Muscle of leg (tissue), 11 donors: ENCODE data around the gene SLC35E4. TPM values are rescaled to one million over a fixed set of nuclear protein-coding genes. Genes with fewer than 3 reads are reported as not detected.
A peak's percentile ranks its signal among the peaks of the same experiment; 100 is the strongest.

ENCODE experiments used
- DNase-seq: peaks from one replicate; pipeline ENCODE4 v3.0.0; 2013
- H3K27ac ChIP-seq: one replicate; pipeline ENCODE4 v1.5.1; 2013; ENCODE audit warnings: mild to moderate bottlenecking, low read length, control low read depth
- H3K27me3 ChIP-seq: one replicate; pipeline ENCODE4 v1.6.1; 2013; ENCODE audit warnings: low read length; ENCODE audit not compliant: control insufficient read depth, insufficient read depth
- H3K36me3 ChIP-seq: one replicate; pipeline ENCODE4 v1.6.1; 2013; ENCODE audit warnings: low read length; ENCODE audit not compliant: control insufficient read depth, insufficient read depth
- H3K4me1 ChIP-seq: one replicate; pipeline ENCODE4 v1.6.1; 2013; ENCODE audit warnings: low read length; ENCODE audit not compliant: control insufficient read depth, insufficient read depth
- H3K4me3 ChIP-seq: one replicate; pipeline ENCODE4 v1.5.1; 2013; ENCODE audit warnings: low read length, control low read depth
- H3K9me3 ChIP-seq: replicated peaks from 2 replicates; pipeline ENCODE4 v1.6.1; 2013; ENCODE audit warnings: low read depth, low read length; ENCODE audit not compliant: control insufficient read depth
- WGBS: methylation state at CpG from one replicate; pipeline ENCODE4 v1.1.5; 2013; ENCODE audit warnings: missing lambda C conversion rate; ENCODE audit not compliant: insufficient coverage; 5-methylcytosine and 5-hydroxymethylcytosine counted together
- polyA plus RNA-seq, 8 donors: library from polyadenylated mRNA; unstranded; fragments of 120-200 nt; gene quantifications; one replicate each; pipeline versions ENCODE4 v1.2.1 to v1.2.3, GENCODE V29; 2013; ENCODE audit warnings: inconsistent platforms in 1 of 8, low replicate concordance in 1 of 8; ENCODE audit not compliant: insufficient read length in 8 of 8, insufficient read depth in 1 of 8
- total RNA-seq: library from RNA; stranded (reverse); fragments of 120-200 nt; gene quantifications from one replicate; pipeline ENCODE4 v1.2.4, GENCODE V29; 2013

Gene SLC35E4
- total and polyA plus RNA-seq, 9 donors: 1.8 to 3.9 (median 2.5) TPM

DNA sequence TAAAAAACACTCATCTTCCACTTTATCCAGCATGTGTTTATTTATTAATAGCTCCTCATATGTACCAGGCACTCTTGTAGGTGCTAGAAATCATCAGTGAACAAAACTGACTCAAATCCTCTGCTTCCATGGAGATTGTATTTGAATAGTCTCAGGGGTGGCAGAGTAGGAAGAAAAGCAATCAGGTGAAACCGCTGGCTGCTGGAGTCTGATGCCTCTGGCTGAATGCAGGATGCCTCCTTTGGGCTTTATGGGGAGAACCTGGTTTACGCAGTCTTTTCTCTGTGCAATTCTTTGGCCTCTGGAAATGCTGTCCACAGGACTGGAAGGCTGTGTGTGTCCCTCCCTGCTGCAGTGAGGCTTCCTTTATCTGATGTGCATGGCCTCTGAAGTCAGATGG lies 46.2 kb downstream of the SLC35E4 start:
- 16% methylated on average over 2 of the region's 2 CpGs for WGBS
- Histone ChIP-seq H3K4me3 (no peak overlapping the region), H3K9me3 (no peaks in the 10 kb centered on the region), H3K36me3 (no peaks in the 10 kb centered on the region), H3K4me1 (no peaks in the 10 kb centered on the region), H3K27me3 (peaks cover 7% of the 10 kb centered on the region), H3K27ac (no peak overlapping the region)
- no peak for DNase-seq

DNA sequence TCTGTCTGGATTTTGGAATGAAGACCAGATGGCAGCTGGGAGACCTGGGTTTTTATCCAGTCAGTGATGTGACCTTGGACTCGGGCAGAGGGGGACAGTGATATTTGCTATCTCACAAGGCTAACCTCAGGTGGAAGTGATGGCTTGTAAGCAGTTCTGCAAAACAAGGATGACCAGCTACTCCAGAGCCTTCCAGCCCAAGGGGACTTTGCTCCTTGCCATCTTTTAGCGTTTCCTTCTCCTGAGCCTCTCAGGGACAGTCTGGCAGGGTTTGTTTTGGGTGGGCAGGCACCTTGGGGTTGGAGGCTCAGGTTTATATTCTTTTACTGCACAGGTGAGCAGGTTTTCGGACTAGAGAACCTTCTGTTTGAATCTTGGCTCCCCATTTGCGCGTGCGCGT lies 49.6 kb downstream of the SLC35E4 start:
- Histone ChIP-seq H3K36me3 (no peaks in the 10 kb centered on the region), H3K4me3 (no peak overlapping the region), H3K27ac (no peak overlapping the region), H3K9me3 (no peaks in the 10 kb centered on the region), H3K27me3 (peaks cover 4% of the 10 kb centered on the region), H3K4me1 (no peaks in the 10 kb centered on the region)
- DNase-seq: no peak
- WGBS: no CpG with 5 or more reads among the region's 7 CpGs

DNA sequence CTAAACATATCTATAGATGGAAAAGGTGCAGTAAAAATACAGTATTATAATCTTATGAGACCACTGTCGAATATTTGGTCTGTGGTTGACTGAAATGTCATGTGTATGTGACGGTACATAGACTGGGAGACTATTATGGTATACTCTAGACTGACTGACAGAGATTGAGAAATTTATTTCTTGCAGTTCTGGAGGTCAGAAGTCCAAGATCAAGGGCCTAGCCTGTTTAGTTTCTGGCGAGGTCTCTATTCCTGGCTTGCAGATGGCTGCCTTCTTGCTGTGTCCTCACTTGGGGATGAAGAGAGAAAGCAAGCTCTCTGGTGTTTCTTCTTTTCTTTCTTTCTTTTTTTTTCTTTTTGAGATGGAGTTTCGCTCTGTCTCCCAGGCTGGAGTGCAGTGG lies 51.8 kb downstream of the SLC35E4 start:
- Histone ChIP-seq H3K27me3 (peaks cover 4% of the 10 kb centered on the region), H3K27ac (no peak overlapping the region), H3K4me3 (no peak overlapping the region), H3K9me3 (no peaks in the 10 kb centered on the region), H3K4me1 (no peaks in the 10 kb centered on the region), H3K36me3 (no peaks in the 10 kb centered on the region)
- WGBS: 70% methylated on average over 2 of the region's 4 CpGs
- no peak for DNase-seq

DNA sequence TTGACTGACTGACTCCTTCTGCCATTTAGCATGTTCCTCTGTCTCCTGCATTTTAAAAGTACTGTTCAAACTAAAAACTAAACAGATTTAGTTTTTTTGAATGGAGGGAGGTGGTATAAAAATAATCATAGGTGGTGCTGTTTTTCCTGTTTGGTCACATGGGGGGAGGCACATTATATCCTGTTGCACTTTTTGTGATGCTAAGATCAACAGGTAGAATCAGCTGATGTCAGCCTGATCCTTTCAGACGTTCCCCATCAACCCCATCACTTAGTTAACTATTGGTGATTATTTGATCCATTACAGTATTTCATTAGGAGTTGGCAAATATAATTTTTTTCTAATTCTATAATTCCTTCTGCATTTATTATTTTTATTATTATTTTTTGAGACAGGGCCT lies 54.0 kb downstream of the SLC35E4 start:
- no CpG with 5 or more reads among the region's 1 CpG for WGBS
- Histone ChIP-seq H3K36me3 (no peaks in the 10 kb centered on the region), H3K4me1 (peaks cover 5% of the 10 kb centered on the region), H3K27ac (no peak overlapping the region), H3K9me3 (no peaks in the 10 kb centered on the region), H3K27me3 (peaks cover 15% of the 10 kb centered on the region), H3K4me3 (no peak overlapping the region)
- no peak for DNase-seq

DNA sequence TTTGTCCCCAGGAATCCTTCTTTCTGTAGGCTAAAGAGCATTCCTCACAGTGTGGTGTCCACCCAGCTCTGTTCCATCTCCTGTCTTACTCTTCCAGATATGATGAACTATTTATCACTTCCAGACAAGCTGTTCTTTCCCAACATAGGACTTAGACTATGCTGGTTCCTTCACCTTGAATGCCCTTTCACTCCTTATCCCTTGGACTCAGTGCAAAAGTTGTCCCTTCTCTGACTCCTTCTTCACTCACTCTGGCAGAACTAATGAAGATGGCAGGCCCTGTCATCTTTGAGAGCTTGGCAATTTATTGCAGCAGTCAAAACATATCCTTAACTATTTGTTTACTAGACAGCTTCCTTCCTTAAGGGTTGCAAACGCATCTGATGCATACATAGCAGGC lies 55.6 kb downstream of the SLC35E4 start:
- WGBS: 100% methylated on average over 1 of the region's 1 CpG
- H3K4me1 ChIP-seq: peaks cover 12% of the 10 kb centered on the region
- no peak overlapping the region for H3K27ac ChIP-seq
- no peak for DNase-seq
- H3K9me3 ChIP-seq: no peaks in the 10 kb centered on the region
- no peaks in the 10 kb centered on the region for H3K36me3 ChIP-seq
- H3K4me3 ChIP-seq: no peak overlapping the region
- H3K27me3 ChIP-seq: peaks cover 25% of the 10 kb centered on the region

DNA sequence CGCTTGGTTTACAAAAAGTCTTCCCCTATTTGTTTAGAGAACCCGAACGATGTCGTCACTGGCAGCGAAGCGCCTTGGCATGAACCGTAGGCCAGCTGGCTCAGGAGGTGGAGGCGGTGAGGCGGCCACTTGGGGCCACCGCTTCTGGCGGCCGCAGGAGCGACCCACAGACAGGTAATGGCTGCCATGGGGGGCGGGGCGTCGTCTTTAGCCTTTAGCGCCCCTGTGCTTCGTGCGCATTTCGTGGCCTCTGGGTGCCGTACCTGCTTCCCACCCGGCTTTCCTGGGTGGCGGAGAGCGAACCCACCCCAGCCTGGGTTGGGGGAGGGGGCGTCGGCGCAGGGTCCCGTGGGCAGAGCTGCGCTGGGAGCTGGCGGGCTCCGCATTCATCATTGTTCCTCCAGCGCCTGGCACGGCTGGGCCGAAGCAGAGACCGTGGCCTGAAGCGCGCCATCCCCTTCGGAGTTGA lies 58.6 kb downstream of the SLC35E4 start:
- Histone ChIP-seq H3K36me3 (no peaks in the 10 kb centered on the region), H3K27ac (no peak overlapping the region), H3K4me3 (peak overlapping the region; percentile 47), H3K27me3 (peaks cover 34% of the 10 kb centered on the region), H3K4me1 (peaks cover 12% of the 10 kb centered on the region), H3K9me3 (no peaks in the 10 kb centered on the region)
- WGBS: under 1% methylated on average over 37 of the region's 38 CpGs
- peak; percentile 36 for DNase-seq

DNA sequence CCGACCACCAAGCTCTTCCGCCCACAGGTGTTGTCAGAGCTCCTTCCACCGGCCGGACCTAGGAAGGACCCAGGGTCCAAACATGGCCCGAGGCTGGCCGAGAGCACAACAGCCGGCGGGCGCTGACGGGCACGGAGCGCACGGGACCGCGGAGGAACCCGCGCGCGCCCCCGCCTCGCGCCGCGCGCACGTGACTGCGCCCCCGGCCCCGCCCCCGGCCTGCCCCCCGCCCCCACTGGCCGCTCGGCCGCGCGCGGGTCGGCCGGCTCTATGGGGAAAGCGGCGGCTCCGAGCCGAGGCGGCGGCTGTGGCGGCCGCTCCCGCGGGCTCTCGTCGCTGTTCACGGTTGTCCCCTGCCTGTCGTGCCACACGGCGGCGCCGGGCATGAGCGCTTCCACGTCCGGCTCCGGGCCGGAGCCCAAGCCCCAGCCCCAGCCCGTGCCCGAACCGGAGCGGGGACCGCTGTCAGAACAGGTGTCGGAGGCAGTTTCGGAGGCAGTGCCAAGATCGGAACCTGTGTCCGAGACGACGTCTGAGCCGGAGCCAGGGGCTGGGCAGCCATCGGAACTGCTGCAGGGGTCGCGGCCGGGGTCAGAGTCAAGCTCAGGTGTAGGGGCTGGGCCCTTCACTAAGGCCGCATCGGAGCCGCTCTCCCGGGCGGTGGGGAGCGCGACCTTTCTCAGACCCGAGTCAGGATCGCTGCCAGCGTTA lies 59.2 kb downstream of the SLC35E4 start, which contains the start of gene OSBP2:
Gene OSBP2, plus strand, starts transcription at position 235 of the 711 bp plus-strand sequence. Its CDS starts 36 bp downstream, at position 271.
- WGBS: under 1% methylated on average over 86 of the region's 88 CpGs
- peaks cover 34% of the 10 kb centered on the region for H3K27me3 ChIP-seq
- peak; percentile 37 for DNase-seq
- no peak within 1 kb of the TSS for H3K27ac ChIP-seq
- no peaks in the 10 kb centered on the region for H3K9me3 ChIP-seq
- H3K4me3 ChIP-seq: peak within 1 kb of the TSS; percentile 53
- peaks cover 12% of the 10 kb centered on the region for H3K4me1 ChIP-seq
- no peaks in the 10 kb centered on the region for H3K36me3 ChIP-seq

DNA sequence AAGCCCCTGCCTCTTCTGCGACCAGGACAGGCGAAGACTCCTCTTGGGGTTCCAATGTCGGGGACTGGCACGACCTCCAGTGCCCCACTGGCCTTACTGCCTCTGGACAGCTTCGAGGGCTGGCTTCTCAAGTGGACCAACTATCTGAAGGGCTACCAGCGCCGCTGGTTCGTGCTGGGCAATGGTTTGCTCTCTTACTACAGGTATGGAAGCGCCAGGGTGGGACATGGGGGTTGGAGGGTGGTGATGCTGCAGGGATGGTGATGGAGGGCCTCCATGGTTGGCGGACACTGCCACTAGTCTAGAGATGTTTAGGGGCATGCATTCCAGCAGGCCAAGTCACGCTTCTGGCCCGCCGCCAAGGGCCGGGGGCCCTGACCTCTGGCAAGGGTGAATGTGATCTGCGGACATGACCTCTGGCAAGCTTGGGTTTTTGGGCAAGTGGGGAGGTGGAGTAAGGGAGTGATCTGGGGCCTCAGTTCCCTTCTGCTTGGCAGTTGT lies 59.8 kb downstream of the SLC35E4 start:
- peak overlapping the region; percentile 53 for H3K4me3 ChIP-seq
- no peaks in the 10 kb centered on the region for H3K9me3 ChIP-seq
- H3K4me1 ChIP-seq: peaks cover 12% of the 10 kb centered on the region
- H3K27me3 ChIP-seq: peaks cover 34% of the 10 kb centered on the region
- 55% methylated on average over 13 of the region's 15 CpGs for WGBS
- no peaks in the 10 kb centered on the region for H3K36me3 ChIP-seq
- no peak for DNase-seq
- no peak overlapping the region for H3K27ac ChIP-seq

DNA sequence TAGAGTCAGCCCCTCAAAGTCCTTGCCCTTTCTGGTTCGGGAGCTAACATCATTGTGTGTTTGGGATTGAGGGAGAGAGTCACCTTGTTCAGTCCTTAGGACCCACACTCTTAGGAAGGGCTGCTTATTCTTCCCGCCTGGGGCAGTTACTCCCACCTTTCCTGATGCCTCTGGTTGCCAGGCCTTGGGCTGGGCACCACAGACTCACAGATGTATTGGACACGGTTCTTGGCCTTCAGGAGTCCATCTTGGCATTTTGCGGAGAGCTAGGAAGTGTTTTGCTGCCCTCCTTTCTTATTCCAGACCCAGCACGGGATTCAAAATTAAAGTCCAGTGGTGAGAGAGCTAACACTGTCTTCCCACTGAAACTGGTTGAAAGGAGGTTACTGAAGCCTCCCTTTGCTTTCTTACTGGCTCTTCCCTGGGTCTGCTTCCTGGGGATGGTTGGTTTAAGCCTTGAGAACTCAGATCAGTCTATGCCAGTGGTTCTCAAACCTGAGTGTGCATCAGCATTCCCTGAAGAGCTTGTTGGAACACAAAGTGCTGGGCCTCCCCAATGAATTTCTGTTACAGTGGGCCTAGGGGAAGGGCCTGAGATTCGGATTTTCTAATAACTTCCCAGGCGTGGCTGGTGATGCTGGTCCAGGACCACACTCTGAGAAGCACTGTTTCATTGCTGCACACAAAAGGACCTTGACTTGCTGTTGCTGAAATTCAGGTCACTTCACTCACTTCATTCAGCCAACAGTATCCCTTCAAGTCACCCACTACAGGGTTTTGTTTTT lies 60.5 kb downstream of the SLC35E4 start:
- Histone ChIP-seq H3K27me3 (peaks cover 34% of the 10 kb centered on the region), H3K4me1 (peaks cover 12% of the 10 kb centered on the region), H3K27ac (no peak overlapping the region), H3K36me3 (no peaks in the 10 kb centered on the region), H3K9me3 (no peaks in the 10 kb centered on the region), H3K4me3 (no peak overlapping the region)
- DNase-seq: no peak
- 78% methylated on average over 3 of the region's 7 CpGs for WGBS
